Small intestine (tissue), 7 donors: ENCODE results near the gene ANO3. TPM values are rescaled to one million over a fixed set of nuclear protein-coding genes. Genes with fewer than 3 reads are reported as not detected.

Experiments used
- DNase-seq, 2 donors: peaks; one replicate each; pipeline versions ENCODE4 v3.0.0 to v3.0.0-alpha.2; 2013
- FAIRE-seq: peaks from 2 replicates; lab custom pipeline; 2012; peaks lifted over from hg19 to GRCh38; lab: Jason Lieb, UNC
- H3K27ac ChIP-seq, 3 donors: one replicate each; pipeline ENCODE4 v1.5.1; 2013; ENCODE audit warnings: low read length in 2 of 3, mild to moderate bottlenecking in 2 of 3, control low read depth in 1 of 3, inconsistent platforms in 1 of 3, low read depth in 1 of 3, moderate library complexity in 1 of 3
- H3K27me3 ChIP-seq, 3 donors: one replicate each; pipeline ENCODE4 v1.6.1; 2013; ENCODE audit warnings: low read length in 3 of 3, inconsistent platforms in 1 of 3; ENCODE audit not compliant: control insufficient read depth in 3 of 3, insufficient read depth in 3 of 3
- H3K36me3 ChIP-seq, 3 donors: one replicate each; pipeline ENCODE4 v1.6.1; 2013; ENCODE audit warnings: low read length in 3 of 3, inconsistent platforms in 1 of 3, low read depth in 1 of 3, mild to moderate bottlenecking in 1 of 3, moderate library complexity in 1 of 3; ENCODE audit not compliant: control insufficient read depth in 3 of 3, insufficient read depth in 2 of 3
- H3K4me1 ChIP-seq, 3 donors: one replicate each; pipeline ENCODE4 v1.6.1; 2013; ENCODE audit warnings: low read length in 2 of 3, inconsistent platforms in 1 of 3, low read depth in 1 of 3, mild to moderate bottlenecking in 1 of 3, moderate library complexity in 1 of 3; ENCODE audit not compliant: control insufficient read depth in 3 of 3, insufficient read depth in 2 of 3
- H3K4me3 ChIP-seq, 3 donors: one replicate each; pipeline ENCODE4 v1.5.1; 2013; ENCODE audit warnings: low read length in 3 of 3, control low read depth in 1 of 3, inconsistent platforms in 1 of 3, low read depth in 1 of 3, mild to moderate bottlenecking in 1 of 3, moderate library complexity in 1 of 3
- H3K9me3 ChIP-seq, 2 donors: one replicate each; pipeline ENCODE4 v1.6.1; 2013; ENCODE audit warnings: low read depth in 1 of 2, low read length in 1 of 2; ENCODE audit not compliant: control insufficient read depth in 2 of 2, insufficient read depth in 1 of 2
- WGBS, 3 donors: extraction: QIAGEN DNeasy Blood & Tissue Kit; methylation state at CpG; one replicate each; pipeline ENCODE4 v1.1.7; 2013; 5-methylcytosine and 5-hydroxymethylcytosine counted together
- polyA plus RNA-seq, 4 donors: library from polyadenylated mRNA; stranded (reverse) in 3 of 4; unstranded in 1 of 4; fragments of 200-250 nt in 3 of 4; fragments of 120-200 nt in 1 of 4; gene quantifications; one replicate each; pipeline versions ENCODE4 v1.2.1 to v1.2.3, GENCODE V29; 2013
- donor health status: healthy with polysubstance abuse.
- donor health status: control.
- donor health status: control.
- donor health status: Bipolar disorder and iron deficiency.
- donor health status: healthy.

ANO3 gene
- polyA plus RNA-seq, 4 donors, result under 0.01 to 0.10 (median 0.09) TPM; not detected in 1

DNA sequence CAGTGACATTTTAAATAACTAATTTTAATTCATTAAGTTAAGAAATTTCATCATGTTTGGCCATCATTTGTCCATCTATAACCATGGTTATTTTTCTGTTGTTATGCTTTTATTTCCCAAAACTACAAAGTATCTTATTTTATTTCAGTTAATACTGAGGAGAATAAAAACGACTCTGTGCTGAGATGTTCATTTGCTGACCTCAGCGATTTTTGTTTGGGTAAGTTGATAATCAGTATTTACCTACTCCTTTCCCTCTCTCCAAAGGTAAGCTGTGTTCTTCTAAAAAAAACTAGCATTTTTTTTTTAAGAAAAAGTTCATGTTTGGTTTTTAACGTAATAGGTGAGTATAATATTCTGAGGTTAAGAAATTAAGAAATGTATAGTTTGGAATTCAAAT lies 111.7 kb downstream of the ANO3 start:
- DNase-seq, result no peak
- no peak for FAIRE-seq
- Histone ChIP-seq H3K4me1 (no peaks in the 10 kb centered on the region), H3K4me3 (no peak overlapping the region), H3K27ac (no peak overlapping the region), H3K36me3 (no peaks in the 10 kb centered on the region), H3K27me3 (no peaks in the 10 kb centered on the region), H3K9me3 (no peaks in the 10 kb centered on the region)
- 19 to 38% (median 22%) methylated on average over 3 of the region's 3 CpGs for WGBS, 3 donors

DNA sequence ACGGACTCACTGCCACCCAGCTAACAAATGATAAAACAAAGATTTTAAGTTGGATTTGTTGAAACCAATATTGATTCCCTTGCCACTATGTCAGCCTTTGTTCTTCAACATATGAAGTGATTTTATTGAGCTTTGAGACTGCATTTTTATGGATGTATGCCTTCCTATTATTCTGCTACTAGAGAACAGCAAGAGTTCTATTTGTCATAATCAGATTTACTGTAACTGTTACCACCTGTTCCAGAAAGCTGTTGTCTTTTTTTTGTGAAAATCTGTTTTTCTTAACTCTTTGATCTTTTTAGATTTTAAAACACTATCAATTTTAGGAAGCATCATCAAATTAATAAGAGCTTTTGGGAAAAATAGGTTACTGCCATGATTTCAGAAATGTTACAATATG lies 125.7 kb downstream of the ANO3 start:
- Histone ChIP-seq H3K27me3 (no peaks in the 10 kb centered on the region), H3K27ac (no peak overlapping the region), H3K36me3 (no peaks in the 10 kb centered on the region), H3K4me3 (no peak overlapping the region), H3K4me1 (no peaks in the 10 kb centered on the region), H3K9me3 (no peaks in the 10 kb centered on the region)
- FAIRE-seq, result no peak
- WGBS, 3 donors, result 81 to 88% (median 88%) methylated on average over 1 of the region's 1 CpG
- DNase-seq, result no peak

DNA sequence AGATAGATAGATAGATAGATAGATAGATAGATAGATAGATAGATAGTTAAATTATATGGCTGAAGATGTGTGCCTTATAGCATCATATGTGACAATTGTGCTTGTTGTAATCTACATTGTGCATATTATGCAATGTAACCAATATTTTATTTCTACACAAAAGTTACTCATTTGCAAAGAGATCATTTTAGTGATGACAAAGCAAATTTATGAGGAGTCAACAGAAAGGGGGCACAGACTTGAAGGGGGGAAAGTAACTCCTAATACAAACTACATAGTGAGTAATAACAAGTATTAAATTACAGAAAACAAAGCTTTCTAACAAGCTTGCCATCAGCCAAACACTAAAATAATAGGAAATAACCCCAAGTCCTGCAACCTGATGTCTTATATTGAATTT lies 133.3 kb downstream of the ANO3 start:
- H3K27ac ChIP-seq, result no peak overlapping the region
- FAIRE-seq, result no peak
- no peaks in the 10 kb centered on the region for H3K36me3 ChIP-seq
- no peak overlapping the region for H3K4me3 ChIP-seq
- no peak for DNase-seq
- H3K27me3 ChIP-seq, result no peaks in the 10 kb centered on the region
- H3K9me3 ChIP-seq, result no peaks in the 10 kb centered on the region
- no peaks in the 10 kb centered on the region for H3K4me1 ChIP-seq

DNA sequence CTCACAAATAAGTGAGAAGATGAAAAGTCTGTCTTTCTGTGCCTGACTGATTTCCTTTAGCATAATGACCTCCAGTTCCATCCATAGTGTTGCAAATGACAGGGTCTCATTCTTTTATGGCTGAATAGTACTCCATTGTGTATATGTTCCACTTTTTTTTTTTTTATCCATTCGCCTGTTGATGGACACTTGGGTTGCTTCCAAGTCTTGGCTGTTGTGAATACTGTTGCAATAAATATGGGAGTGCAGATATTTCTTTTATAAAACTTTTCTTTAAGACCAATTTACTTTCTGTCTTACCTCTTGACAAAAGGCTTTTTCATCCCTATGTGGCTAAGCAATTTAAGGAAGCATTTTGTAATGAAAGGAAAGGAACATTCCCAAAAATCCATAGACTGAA lies 135.6 kb downstream of the ANO3 start:
- H3K4me1 ChIP-seq, result no peaks in the 10 kb centered on the region
- H3K27ac ChIP-seq, result no peak overlapping the region
- H3K4me3 ChIP-seq, result no peak overlapping the region
- H3K36me3 ChIP-seq, result no peaks in the 10 kb centered on the region
- H3K9me3 ChIP-seq, result no peaks in the 10 kb centered on the region
- DNase-seq, result no peak
- H3K27me3 ChIP-seq, result no peaks in the 10 kb centered on the region
- FAIRE-seq, result no peak
- 55 to 67% (median 63%) methylated on average over 1 of the region's 1 CpG for WGBS, 3 donors

DNA sequence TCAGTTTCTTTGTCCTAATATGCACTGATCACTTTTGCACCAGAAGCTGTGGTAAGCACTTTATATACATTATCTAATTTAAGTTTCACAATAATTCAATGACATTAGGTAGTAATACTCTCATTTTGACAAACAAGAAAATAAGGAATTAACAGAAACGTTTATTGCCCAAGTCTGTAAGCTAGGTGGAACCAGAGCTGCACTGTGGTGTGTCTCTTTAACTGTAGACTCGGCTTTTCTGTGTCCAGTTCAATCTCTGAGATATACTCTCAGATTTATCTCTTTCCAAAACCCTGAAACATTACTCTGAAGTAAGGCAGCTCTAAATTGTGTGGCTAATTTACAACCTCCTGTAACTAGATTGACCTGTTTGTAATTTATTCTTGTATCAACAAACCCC lies 139.1 kb downstream of the ANO3 start:
- FAIRE-seq (no peak), DNase-seq (no peak)
- H3K9me3 ChIP-seq, result no peaks in the 10 kb centered on the region
- H3K27ac ChIP-seq, result no peak overlapping the region
- no peak overlapping the region for H3K4me3 ChIP-seq
- peaks cover 0 to 3% (median 0%) of the 10 kb centered on the region in 3 donors for H3K4me1 ChIP-seq
- H3K36me3 ChIP-seq, result no peaks in the 10 kb centered on the region
- no peaks in the 10 kb centered on the region for H3K27me3 ChIP-seq
- 18 to 29% (median 19%) methylated on average over 2 of the region's 2 CpGs for WGBS, 3 donors

DNA sequence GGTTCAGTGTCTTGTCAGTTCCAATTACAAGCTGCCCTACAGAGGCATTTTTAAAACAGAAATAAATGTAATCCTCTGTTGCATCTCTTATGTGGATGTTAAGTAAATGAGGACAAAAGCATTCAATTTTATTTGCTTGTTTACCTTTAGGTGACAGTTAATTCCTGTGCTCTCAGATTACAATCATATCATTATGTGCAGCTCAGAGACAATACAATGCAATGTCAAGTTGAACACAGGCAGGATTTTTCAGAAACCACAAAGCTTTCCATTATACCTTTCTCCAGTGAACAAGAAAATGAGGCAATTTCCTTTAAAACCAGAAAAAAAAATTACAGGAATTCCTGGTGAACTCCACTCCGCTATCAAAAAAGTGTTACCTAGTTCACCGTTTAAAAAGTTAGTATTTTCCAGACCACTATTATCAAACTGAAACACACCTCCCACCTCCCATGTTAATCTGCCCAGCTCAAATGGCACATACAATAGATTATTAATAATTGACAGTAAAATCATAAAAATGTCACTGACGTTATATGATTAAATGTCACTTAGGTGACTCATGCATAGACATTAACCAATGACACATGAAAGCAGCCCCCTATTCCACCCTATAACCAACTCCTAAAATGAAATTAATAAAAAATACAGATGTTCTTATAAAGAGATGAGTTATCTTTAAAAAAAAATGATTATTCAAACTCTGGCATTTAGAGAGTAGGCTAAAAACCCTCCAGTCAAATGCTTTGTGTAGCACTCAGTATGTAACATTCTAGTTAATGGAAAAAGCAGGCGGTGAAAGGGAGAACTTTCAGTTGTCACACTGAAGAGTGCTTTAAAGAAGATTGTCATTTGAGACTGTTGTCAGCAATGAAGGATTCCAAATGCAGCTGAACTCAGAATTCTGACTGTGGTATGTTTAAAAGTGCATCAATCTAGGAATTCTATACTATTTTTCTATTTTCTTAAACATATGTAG lies 141.6 kb downstream of the ANO3 start:
- no peak for FAIRE-seq

DNA sequence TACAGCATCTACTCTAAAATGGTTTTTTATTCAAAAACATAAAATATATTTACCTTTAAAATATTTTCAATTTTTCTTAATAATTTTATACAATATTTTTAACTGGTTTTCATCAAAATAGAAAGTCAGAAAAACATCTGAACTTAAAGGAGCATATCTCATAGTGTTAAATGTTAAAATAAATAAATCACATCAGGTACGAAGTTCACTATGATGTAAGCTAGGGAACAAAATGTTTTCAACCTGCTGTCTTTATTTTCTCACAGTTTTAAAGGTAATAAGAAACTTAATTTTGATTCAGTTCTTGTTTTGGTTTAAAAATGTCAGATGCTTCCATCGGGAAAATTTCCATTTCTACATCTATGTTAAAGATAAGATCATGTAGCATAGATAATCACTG lies 142.5 kb downstream of the ANO3 start:
- FAIRE-seq, result peak; percentile 65
- Histone ChIP-seq H3K4me1 (peaks cover 0 to 3% (median 0%) of the 10 kb centered on the region in 3 donors), H3K9me3 (no peaks in the 10 kb centered on the region), H3K4me3 (no peak overlapping the region), H3K36me3 (no peaks in the 10 kb centered on the region), H3K27me3 (no peaks in the 10 kb centered on the region), H3K27ac (no peak overlapping the region)
- DNase-seq, result peak in 1 of 2 donors; percentile 11
- 15 to 54% (median 26%) methylated on average over 2 of the region's 2 CpGs for WGBS, 3 donors

More for the DNA sequence above, 141.6 kb downstream of the ANO3 start:
- Histone ChIP-seq H3K4me3 (no peak overlapping the region), H3K9me3 (no peaks in the 10 kb centered on the region), H3K27ac (peak overlapping the region in 1 of 3 donors; percentile 36), H3K27me3 (no peaks in the 10 kb centered on the region), H3K4me1 (peaks cover 0 to 3% (median 0%) of the 10 kb centered on the region in 3 donors), H3K36me3 (no peaks in the 10 kb centered on the region)
- 12 to 37% (median 18%) methylated on average over 4 of the region's 4 CpGs for WGBS, 3 donors
- peak; percentile 5 to 57 for DNase-seq

DNA sequence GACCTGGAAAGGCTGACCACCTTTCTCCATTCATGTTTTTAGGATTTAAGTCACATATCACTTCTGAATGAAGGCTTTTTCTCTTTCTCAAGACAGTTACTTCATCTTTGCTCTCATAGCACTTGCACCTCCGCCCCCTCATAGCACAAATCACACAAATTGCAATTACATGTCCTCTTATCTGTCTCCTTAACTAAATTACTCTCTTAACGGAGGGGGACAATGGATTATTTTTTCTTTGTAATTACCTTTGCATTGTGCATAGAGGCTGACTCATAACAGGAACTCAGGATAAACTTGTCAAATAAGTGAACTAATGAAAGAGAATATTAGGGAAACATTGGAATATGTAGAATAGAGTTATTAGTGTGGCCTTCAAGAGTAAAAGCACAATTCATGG lies 145.5 kb downstream of the ANO3 start:
- no peaks in the 10 kb centered on the region for H3K9me3 ChIP-seq
- no peak for FAIRE-seq
- H3K27me3 ChIP-seq, result no peaks in the 10 kb centered on the region
- H3K27ac ChIP-seq, result no peak overlapping the region
- WGBS, 3 donors, result 13 to 60% (median 24%) methylated on average over 2 of the region's 2 CpGs
- peak in 1 of 2 donors; percentile 3 for DNase-seq
- H3K4me3 ChIP-seq, result no peak overlapping the region
- peaks cover 0 to 3% (median 0%) of the 10 kb centered on the region in 3 donors for H3K4me1 ChIP-seq
- H3K36me3 ChIP-seq, result no peaks in the 10 kb centered on the region
